ENCODE data around the gene CFAP20. TPM values are rescaled to one million over a fixed set of nuclear protein-coding genes. Genes with fewer than 3 reads are reported as not detected.
A peak's percentile ranks its signal among the peaks of the same experiment; 100 is the strongest.

Gene CFAP20
- total RNA-seq (10 to 100 TPM; 22.1 to 23.4 TPM), polyA plus RNA-seq (10 to 100 TPM; 25.8 to 30.6 TPM)

DNA sequence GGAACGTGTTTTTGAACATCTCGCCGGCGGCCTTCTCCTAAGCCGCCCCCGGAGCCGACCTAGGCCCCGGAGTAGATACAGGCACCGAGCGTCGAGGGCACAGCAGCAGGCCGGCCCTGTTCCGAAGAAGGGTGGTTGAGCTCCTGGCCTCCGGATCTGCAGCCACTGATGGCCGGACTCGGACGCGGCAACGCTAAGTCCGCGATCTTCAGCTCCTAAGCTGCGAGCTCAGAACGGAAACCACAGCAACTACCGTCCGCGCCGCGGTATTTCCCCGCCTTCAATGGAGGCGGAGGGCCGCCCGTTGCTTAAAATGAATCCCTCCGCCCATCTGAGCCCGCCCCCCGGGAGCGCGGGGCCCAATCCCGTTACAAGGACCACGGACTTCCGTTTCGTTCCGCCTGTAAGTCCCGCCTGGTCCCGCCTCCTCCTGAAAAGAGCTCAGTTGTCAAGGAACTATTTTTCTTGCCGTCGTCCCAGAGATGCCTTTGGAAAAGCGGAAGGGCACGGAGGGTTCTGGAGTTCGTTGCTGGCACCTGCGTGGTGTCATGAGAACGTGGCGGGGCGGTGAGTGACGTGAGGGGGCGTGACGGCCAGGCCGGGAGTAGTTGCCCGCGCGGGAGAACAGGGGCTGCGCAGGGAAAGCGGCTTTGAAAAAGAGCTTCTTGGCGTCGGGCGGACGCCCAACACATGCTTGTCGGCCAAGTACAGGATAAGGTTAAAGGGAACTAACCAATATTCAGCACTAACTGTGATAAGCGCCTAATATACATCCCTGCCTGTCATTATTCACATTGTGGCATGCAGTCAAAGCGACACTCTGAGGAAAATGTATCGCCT, at the start of gene CFAP20:
TSS of gene CFAP20 (minus strand) at position 285 of the 840 bp plus-strand sequence. CDS start at position 19, 266 bp downstream.
- H3K27me3 ChIP-seq (ENCODE audit: control insufficient read depth in 4 of 4, insufficient read depth in 4 of 4, low read length in 3 of 4): no peaks in the 10 kb centered on the region
- TF ChIP-seq, protein P1, sequence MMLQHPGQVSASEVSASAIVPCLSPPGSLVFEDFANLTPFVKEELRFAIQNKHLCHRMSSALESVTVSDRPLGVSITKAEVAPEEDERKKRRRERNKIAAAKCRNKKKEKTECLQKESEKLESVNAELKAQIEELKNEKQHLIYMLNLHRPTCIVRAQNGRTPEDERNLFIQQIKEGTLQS (IDR thresholded peaks at IDR 0.05): peak; percentile 75
- TF ChIP-seq FOXA2 (IDR thresholded peaks at IDR 0.05) (peak; percentile 59), FOXA1 (IDR thresholded peaks at IDR 0.05) (no peak), GABPA (IDR thresholded peaks at IDR 0.05 in 1 of 2, conservative IDR thresholded peaks at IDR 0.05 in 1 of 2) (peak; percentile 66 to 91), EGR1 (IDR thresholded peaks at IDR 0.05; ENCODE audit: low read depth in 2 of 2) (peak; percentile 51 to 81), NR2F2 (IDR thresholded peaks at IDR 0.05) (peak; percentile 88), HNF4A (conservative IDR thresholded peaks at IDR 0.05) (peak; percentile 71 to 75), SP1 (IDR thresholded peaks at IDR 0.05) (peak; percentile 96), RAD21 (IDR thresholded peaks at IDR 0.05) (peak; percentile 47 to 50), JUND (IDR thresholded peaks at IDR 0.05) (peak; percentile 75 to 79), TAF1 (conservative IDR thresholded peaks at IDR 0.05) (peak; percentile 72), YY1 (IDR thresholded peaks at IDR 0.05) (peak; percentile 96), HNF4G (IDR thresholded peaks at IDR 0.05) (peak; percentile 58), RXRA (IDR thresholded peaks at IDR 0.05) (peak; percentile 87 to 93)
- TF ChIP-seq, protein P2, sequence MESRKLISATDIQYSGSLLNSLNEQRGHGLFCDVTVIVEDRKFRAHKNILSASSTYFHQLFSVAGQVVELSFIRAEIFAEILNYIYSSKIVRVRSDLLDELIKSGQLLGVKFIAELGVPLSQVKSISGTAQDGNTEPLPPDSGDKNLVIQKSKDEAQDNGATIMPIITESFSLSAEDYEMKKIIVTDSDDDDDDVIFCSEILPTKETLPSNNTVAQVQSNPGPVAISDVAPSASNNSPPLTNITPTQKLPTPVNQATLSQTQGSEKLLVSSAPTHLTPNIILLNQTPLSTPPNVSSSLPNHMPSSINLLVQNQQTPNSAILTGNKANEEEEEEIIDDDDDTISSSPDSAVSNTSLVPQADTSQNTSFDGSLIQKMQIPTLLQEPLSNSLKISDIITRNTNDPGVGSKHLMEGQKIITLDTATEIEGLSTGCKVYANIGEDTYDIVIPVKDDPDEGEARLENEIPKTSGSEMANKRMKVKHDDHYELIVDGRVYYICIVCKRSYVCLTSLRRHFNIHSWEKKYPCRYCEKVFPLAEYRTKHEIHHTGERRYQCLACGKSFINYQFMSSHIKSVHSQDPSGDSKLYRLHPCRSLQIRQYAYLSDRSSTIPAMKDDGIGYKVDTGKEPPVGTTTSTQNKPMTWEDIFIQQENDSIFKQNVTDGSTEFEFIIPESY (IDR thresholded peaks at IDR 0.05): peak; percentile 86
- TF ChIP-seq, protein P3, sequence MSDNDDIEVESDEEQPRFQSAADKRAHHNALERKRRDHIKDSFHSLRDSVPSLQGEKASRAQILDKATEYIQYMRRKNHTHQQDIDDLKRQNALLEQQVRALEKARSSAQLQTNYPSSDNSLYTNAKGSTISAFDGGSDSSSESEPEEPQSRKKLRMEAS (IDR thresholded peaks at IDR 0.05): peak; percentile 96
- TF ChIP-seq, protein P4, sequence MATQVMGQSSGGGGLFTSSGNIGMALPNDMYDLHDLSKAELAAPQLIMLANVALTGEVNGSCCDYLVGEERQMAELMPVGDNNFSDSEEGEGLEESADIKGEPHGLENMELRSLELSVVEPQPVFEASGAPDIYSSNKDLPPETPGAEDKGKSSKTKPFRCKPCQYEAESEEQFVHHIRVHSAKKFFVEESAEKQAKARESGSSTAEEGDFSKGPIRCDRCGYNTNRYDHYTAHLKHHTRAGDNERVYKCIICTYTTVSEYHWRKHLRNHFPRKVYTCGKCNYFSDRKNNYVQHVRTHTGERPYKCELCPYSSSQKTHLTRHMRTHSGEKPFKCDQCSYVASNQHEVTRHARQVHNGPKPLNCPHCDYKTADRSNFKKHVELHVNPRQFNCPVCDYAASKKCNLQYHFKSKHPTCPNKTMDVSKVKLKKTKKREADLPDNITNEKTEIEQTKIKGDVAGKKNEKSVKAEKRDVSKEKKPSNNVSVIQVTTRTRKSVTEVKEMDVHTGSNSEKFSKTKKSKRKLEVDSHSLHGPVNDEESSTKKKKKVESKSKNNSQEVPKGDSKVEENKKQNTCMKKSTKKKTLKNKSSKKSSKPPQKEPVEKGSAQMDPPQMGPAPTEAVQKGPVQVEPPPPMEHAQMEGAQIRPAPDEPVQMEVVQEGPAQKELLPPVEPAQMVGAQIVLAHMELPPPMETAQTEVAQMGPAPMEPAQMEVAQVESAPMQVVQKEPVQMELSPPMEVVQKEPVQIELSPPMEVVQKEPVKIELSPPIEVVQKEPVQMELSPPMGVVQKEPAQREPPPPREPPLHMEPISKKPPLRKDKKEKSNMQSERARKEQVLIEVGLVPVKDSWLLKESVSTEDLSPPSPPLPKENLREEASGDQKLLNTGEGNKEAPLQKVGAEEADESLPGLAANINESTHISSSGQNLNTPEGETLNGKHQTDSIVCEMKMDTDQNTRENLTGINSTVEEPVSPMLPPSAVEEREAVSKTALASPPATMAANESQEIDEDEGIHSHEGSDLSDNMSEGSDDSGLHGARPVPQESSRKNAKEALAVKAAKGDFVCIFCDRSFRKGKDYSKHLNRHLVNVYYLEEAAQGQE (IDR thresholded peaks at IDR 0.05): peak; percentile 86
- TF ChIP-seq, protein P5, sequence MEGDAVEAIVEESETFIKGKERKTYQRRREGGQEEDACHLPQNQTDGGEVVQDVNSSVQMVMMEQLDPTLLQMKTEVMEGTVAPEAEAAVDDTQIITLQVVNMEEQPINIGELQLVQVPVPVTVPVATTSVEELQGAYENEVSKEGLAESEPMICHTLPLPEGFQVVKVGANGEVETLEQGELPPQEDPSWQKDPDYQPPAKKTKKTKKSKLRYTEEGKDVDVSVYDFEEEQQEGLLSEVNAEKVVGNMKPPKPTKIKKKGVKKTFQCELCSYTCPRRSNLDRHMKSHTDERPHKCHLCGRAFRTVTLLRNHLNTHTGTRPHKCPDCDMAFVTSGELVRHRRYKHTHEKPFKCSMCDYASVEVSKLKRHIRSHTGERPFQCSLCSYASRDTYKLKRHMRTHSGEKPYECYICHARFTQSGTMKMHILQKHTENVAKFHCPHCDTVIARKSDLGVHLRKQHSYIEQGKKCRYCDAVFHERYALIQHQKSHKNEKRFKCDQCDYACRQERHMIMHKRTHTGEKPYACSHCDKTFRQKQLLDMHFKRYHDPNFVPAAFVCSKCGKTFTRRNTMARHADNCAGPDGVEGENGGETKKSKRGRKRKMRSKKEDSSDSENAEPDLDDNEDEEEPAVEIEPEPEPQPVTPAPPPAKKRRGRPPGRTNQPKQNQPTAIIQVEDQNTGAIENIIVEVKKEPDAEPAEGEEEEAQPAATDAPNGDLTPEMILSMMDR (IDR thresholded peaks at IDR 0.05; ENCODE audit: low read depth, low read length, missing input control): no peak
- no peaks in the 10 kb centered on the region for H3K36me3 ChIP-seq (ENCODE audit: control insufficient read depth in 4 of 4, insufficient read depth in 3 of 4, low read depth in 1 of 4, low read length in 3 of 4)
- peak; percentile 96 for DNase-seq (ENCODE audit: low spot score)
- WGBS: 1% methylated on average over 70 of the region's 70 CpGs
- no peaks in the 10 kb centered on the region for H3K9me3 ChIP-seq (ENCODE audit: control insufficient read depth in 4 of 4, low read length in 3 of 4)
- H3K4me3 ChIP-seq (ENCODE audit: low read depth in 1 of 3, low read length in 3 of 3): peak within 1 kb of the TSS; percentile 78 to 96 (median 89)
- peak within 1 kb of the TSS; percentile 88 to 95 for H3K27ac ChIP-seq (ENCODE audit: low read depth in 1 of 2, low read length in 2 of 2)
- peaks cover 0 to 41% (median 31%) of the 10 kb centered on the region in 4 donors for H3K4me1 ChIP-seq (ENCODE audit: control insufficient read depth in 4 of 4, insufficient read depth in 4 of 4, low read length in 3 of 4)
- H3K9ac ChIP-seq (ENCODE audit: low read depth in 1 of 2, low read length in 2 of 2): peak within 1 kb of the TSS; percentile 33 to 77

Measured in liver (tissue), 9 donors.